DOHH2 (cell line): Measurements from ENCODE around the gene TIMM21.

Experiments used
- CTCF ChIP-seq: fragments of 200-600 bp; sonication (generic); IDR thresholded peaks from one replicate; pipeline ENCODE4 v1.5.1; 2014; ENCODE audit warnings: antibody characterized with exemption, mild to moderate bottlenecking, low read depth, low read length; ENCODE audit not compliant: poor library complexity, severe bottlenecking
- EZH2phosphoT487 ChIP-seq: fragments of 200-600 bp; sonication (generic); IDR thresholded peaks from 2 replicates; pipeline ENCODE4 v1.6.1; 2017; ENCODE audit warnings: borderline replicate concordance, mild to moderate bottlenecking, antibody characterized with exemption, low read length, moderate library complexity, mixed read lengths

- no peak for TF ChIP-seq CTCF
- TF ChIP-seq EZH2phosphoT487, result no peak
Measured at GRCh38 chr18:74141667-74142066, 6.7 kb upstream of the TIMM21 start.
